Large intestine (tissue), 3 donors: ENCODE measurements around the gene PLPPR4. TPM values are rescaled to one million over a fixed set of nuclear protein-coding genes. Genes with fewer than 3 reads are reported as not detected.
"Not testable (repeated sequence)": the region's sequence is repeated elsewhere in the genome, so short reads cannot be mapped to it uniquely, and the experiment has no call there.

Experiments used
- DNase-seq, 2 donors: peaks; one replicate each; pipeline versions ENCODE4 v3.0.0 to v3.0.0-alpha.2; 2013
- H3K27ac ChIP-seq: one replicate; pipeline ENCODE4 v1.5.1; 2013; ENCODE audit warnings: low read length
- H3K27me3 ChIP-seq: 2 replicates; pipeline ENCODE4 v1.6.1; 2013; ENCODE audit warnings: low read length; ENCODE audit not compliant: control insufficient read depth, insufficient read depth
- H3K36me3 ChIP-seq: 2 replicates; pipeline ENCODE4 v1.6.1; 2013; ENCODE audit warnings: low read length; ENCODE audit not compliant: control insufficient read depth, insufficient read depth
- H3K4me1 ChIP-seq: one replicate; pipeline ENCODE4 v1.6.1; 2013; ENCODE audit warnings: low read length; ENCODE audit not compliant: control insufficient read depth, insufficient read depth
- H3K4me3 ChIP-seq: one replicate; pipeline ENCODE4 v1.5.1; 2013; ENCODE audit warnings: low read length
- H3K9me3 ChIP-seq: one replicate; pipeline ENCODE4 v1.6.1; 2013; ENCODE audit warnings: mild to moderate bottlenecking, low read depth, low read length, moderate library complexity; ENCODE audit not compliant: control insufficient read depth
- WGBS: methylation state at CpG from one replicate; pipeline ENCODE4 v1.1.5; 2013; ENCODE audit warnings: low lambda C conversion rate; ENCODE audit not compliant: insufficient coverage; 5-methylcytosine and 5-hydroxymethylcytosine counted together
- polyA plus RNA-seq: library from polyadenylated mRNA; unstranded; fragments of 120-200 nt; gene quantifications from one replicate; pipeline ENCODE4 v1.2.1, GENCODE V29; 2013

PLPPR4 gene
- polyA plus RNA-seq, 1 donor, result 1.5 TPM

DNA sequence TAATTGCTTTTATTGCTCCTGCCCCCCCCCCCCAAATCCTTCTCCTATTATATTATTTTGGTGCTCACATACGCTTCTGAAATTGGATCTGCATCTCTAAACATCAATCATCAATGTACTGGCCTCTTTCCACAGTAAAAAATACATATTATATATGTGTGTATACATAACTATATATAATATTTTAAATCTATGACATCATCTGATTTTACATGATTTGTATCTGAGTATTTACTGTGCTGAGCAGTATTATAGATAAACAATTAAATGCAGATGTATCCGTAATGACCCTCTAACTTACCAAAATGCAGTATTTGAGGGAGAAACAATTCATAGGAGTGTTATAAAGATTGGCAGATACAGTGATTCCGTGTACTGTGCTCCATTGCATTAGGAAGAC, 832 bp downstream of the PLPPR4 start:
- no peak for DNase-seq
- Histone ChIP-seq H3K9me3 (no peaks in the 10 kb centered on the region), H3K36me3 (no peaks in the 10 kb centered on the region), H3K27me3 (peaks cover 24% of the 10 kb centered on the region), H3K27ac (no peak overlapping the region), H3K4me3 (peak overlapping the region; percentile 20), H3K4me1 (no peaks in the 10 kb centered on the region)
- 100% methylated on average over 1 of the region's 3 CpGs for WGBS

DNA sequence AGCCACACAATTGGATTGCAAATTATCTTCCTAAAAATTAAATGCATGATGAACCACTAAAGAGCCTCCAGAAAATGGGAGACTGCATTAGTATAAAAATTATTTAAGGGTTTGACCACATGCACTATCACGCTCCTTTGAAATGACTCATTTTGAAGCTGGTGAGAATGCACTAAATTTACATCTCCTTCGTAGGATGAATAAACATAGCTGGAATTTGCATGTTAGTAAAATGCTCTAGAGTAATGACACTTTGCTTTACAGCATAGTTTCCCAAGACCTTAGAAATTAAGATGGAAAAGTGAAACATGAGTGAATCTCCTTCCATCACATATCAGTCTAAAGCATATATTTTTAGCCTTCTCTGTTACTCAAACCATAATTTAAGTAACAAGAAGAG, 2.4 kb downstream of the PLPPR4 start:
- DNase-seq, result no peak
- no peak overlapping the region for H3K27ac ChIP-seq
- 100% methylated on average over 1 of the region's 2 CpGs for WGBS
- H3K4me1 ChIP-seq, result no peaks in the 10 kb centered on the region
- no peaks in the 10 kb centered on the region for H3K36me3 ChIP-seq
- peaks cover 24% of the 10 kb centered on the region for H3K27me3 ChIP-seq
- H3K4me3 ChIP-seq, result no peak overlapping the region
- no peaks in the 10 kb centered on the region for H3K9me3 ChIP-seq

GRCh38 chr1:99268021-99268420, 3.7 kb downstream of the PLPPR4 start:
- H3K4me1 ChIP-seq, result no peaks in the 10 kb centered on the region
- H3K27me3 ChIP-seq, result peaks cover 18% of the 10 kb centered on the region
- DNase-seq, result no peak
- H3K27ac ChIP-seq, result no peak overlapping the region
- H3K36me3 ChIP-seq, result no peaks in the 10 kb centered on the region
- no CpG with 5 or more reads among the region's 1 CpG for WGBS
- H3K4me3 ChIP-seq, result no peak overlapping the region
- H3K9me3 ChIP-seq, result no peaks in the 10 kb centered on the region

- Histone ChIP-seq H3K36me3 (no peaks in the 10 kb centered on the region), H3K9me3 (no peaks in the 10 kb centered on the region), H3K27ac (no peak overlapping the region), H3K27me3 (peaks cover 7% of the 10 kb centered on the region), H3K4me1 (no peaks in the 10 kb centered on the region), H3K4me3 (no peak overlapping the region)
- DNase-seq, result no peak
Observed at GRCh38 chr1:99269321-99269720, 5.0 kb downstream of the PLPPR4 start.

DNA sequence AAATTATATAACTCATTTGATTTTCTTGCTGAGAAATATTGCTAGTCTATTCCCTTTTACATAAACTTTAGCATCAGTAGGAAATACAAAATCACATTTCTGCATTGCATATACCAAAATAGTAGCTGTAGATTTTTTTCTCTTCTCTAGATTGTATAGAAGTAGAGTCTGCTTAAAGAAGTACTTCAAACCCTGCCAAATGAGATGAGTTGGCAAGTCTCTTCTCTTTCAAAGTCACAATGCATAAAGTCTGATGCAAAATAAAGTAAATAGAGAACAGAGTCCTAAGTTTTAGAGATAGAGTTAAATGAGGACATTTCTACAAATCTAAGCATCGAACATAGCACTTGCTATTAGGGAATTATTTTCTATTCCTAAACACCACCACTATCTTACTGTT, 6.4 kb downstream of the PLPPR4 start:
- Histone ChIP-seq H3K4me3 (no peak overlapping the region), H3K27me3 (no peaks in the 10 kb centered on the region), H3K9me3 (no peaks in the 10 kb centered on the region), H3K36me3 (no peaks in the 10 kb centered on the region), H3K27ac (no peak overlapping the region), H3K4me1 (no peaks in the 10 kb centered on the region)
- DNase-seq, result no peak
- 71% methylated on average over 1 of the region's 1 CpG for WGBS

DNA sequence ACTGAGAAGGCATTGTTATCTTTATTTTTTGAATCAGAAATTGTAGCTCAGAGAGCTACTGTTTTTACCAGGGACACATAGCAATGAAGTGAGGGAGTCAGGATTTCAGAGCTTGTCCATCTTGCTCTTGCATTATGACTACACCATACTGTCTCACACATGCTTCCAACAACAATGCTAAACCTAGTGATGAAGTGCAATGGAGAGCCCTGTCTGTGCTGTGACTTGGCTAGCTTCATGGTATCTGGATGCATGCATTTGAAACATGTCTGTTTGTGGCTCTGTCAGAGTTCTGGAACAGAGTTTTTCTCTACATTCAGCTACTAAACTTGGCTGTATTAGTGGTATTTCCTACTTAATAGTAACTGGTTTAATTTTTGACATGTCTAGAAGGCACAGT, 7.0 kb downstream of the PLPPR4 start:
- Histone ChIP-seq H3K9me3 (no peaks in the 10 kb centered on the region), H3K27me3 (no peaks in the 10 kb centered on the region), H3K27ac (no peak overlapping the region), H3K36me3 (no peaks in the 10 kb centered on the region), H3K4me1 (no peaks in the 10 kb centered on the region), H3K4me3 (no peak overlapping the region)
- no peak for DNase-seq

DNA sequence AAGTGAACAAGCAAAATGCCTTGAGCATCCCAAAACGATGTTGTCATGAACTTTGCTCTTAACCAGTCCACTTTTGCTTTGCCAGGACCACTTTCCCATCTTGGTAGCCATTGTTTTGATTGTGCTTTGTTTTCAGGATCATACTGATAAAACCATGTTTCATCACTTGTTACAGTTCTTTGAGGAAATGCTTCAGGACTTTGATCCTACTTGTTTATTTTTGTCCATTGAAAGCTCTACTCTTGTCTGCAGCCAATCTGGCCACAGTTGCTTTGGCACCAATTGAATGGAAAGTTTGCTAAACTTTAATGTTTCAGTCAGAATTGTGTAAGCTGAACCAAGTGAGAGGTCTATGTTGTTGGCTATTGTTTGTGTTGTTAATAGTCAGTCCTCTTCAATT, 12.8 kb downstream of the PLPPR4 start:
- Histone ChIP-seq H3K27ac (no peak overlapping the region), H3K4me1 (no peaks in the 10 kb centered on the region), H3K36me3 (no peaks in the 10 kb centered on the region), H3K27me3 (no peaks in the 10 kb centered on the region), H3K9me3 (no peaks in the 10 kb centered on the region), H3K4me3 (no peak overlapping the region)
- DNase-seq, result no peak
- WGBS, result no CpG with 5 or more reads among the region's 1 CpG

DNA sequence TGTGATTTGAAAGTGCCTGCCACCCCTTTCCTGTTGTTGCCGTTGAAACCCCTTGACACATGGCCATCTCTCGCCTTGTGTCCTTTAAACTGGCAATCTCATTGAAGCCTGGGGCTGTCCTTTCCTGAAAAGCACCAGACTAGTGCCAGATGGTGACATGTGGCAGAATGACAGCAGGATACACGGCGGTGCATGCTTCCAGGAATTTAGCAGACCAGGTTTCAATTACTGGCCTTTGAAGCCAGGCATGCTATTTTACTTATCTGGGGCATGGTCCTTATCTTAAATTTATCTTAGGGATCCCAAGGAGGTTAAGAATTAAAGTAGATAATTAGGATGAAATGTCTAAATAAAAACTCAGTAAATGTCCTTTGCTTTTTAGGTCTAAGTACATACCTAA, 15.2 kb downstream of the PLPPR4 start:
- Histone ChIP-seq H3K27me3 (no peaks in the 10 kb centered on the region), H3K36me3 (no peaks in the 10 kb centered on the region), H3K4me3 (no peak overlapping the region), H3K4me1 (no peaks in the 10 kb centered on the region), H3K9me3 (no peaks in the 10 kb centered on the region), H3K27ac (no peak overlapping the region)
- DNase-seq, result no peak
- no CpG with 5 or more reads among the region's 4 CpGs for WGBS

DNA sequence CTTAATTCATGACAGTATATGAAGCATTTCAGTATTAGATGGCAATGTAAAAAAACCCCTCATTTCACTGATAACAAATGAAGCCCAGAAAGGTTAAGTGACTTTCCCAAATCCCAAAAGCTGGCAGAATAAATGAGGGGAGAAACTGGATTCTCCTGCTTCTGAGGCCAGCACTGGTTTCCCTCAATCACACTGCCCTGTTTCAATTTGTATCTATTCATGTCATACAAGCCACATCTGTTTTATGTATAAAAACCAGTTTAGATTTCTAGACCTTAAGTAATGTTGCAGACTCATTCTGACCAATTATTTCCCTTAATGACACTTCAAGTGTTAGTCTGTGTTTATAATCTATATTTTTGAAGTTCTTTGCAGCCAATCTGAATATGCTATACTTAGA, 16.8 kb downstream of the PLPPR4 start:
- Histone ChIP-seq H3K4me1 (no peaks in the 10 kb centered on the region), H3K9me3 (no peaks in the 10 kb centered on the region), H3K4me3 (no peak overlapping the region), H3K27ac (no peak overlapping the region), H3K36me3 (no peaks in the 10 kb centered on the region), H3K27me3 (no peaks in the 10 kb centered on the region)
- no peak for DNase-seq

- no peak overlapping the region for H3K4me3 ChIP-seq
- no peaks in the 10 kb centered on the region for H3K9me3 ChIP-seq
- WGBS, result 80% methylated on average over 2 of the region's 3 CpGs
- no peak for DNase-seq
- H3K36me3 ChIP-seq, result no peaks in the 10 kb centered on the region
- no peaks in the 10 kb centered on the region for H3K27me3 ChIP-seq
- H3K27ac ChIP-seq, result no peak overlapping the region
- H3K4me1 ChIP-seq, result no peaks in the 10 kb centered on the region
Observed at GRCh38 chr1:99282536-99282935, 18.2 kb downstream of the PLPPR4 start.

GRCh38 chr1:99283521-99283920, 19.2 kb downstream of the PLPPR4 start:
- DNase-seq, H3K27me3 ChIP-seq, H3K9me3 ChIP-seq, H3K4me3 ChIP-seq, H3K27ac ChIP-seq, H3K36me3 ChIP-seq, H3K4me1 ChIP-seq: not testable (repeated sequence)
- WGBS, result no CpG with 5 or more reads among the region's 18 CpGs
